ENCODE measurements around the gene CCSER2. TPM values are rescaled to one million over a fixed set of nuclear protein-coding genes. Genes with fewer than 3 reads are reported as not detected.

CCSER2 gene
- total RNA-seq, 1 experiment from 2014 or later: 23.1 TPM

DNA sequence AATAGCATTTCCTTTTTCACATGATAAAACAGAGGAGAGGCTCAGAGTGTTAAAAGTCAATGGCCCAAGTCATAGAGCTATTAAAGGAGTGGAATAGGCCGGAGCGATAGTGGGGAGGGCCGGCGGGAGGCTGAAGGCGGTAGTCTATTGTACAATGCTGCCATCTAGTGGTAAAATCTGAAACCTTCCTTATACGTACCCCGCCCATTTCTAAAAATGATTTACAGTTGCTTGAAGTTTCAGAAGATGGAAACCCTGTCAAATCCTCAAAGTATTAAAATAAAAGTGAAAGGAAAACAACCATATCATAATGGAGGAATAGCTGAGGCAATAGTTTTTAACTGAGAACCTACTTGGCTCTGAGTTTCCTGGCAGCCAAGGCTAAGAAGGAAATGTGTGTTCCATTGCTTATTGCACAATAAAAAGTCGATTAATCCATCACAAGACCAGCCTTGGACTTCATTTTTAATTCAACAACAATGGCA lies 209.1 kb downstream of the CCSER2 start:
- H3K27ac Mint-ChIP-seq (ENCODE audit: unreplicated experiment): no peak overlapping the region
- H3K36me3 ChIP-seq (ENCODE audit: control insufficient read depth, insufficient read depth, low read length): no peaks in the 10 kb centered on the region
- H3K4me1 Mint-ChIP-seq (ENCODE audit: low read depth, unreplicated experiment): peaks cover 6% of the 10 kb centered on the region
- ChIA-PET POLR2A (no interaction called here), CTCF (interaction anchor here (0.6 to 1.6 kb wide), 23 partner anchors 10 to 666 kb away, joined by 3 to 53 read pairs (median 3); partner anchors contain the start of gene CCSER2)
- no peaks in the 10 kb centered on the region for H3K9me3 ChIP-seq
- no peaks in the 10 kb centered on the region for H3K27me3 Mint-ChIP-seq (ENCODE audit: insufficient read depth, unreplicated experiment)
- no peaks in the 10 kb centered on the region for H3K4me1 ChIP-seq
- TF ChIP-seq, protein P1, sequence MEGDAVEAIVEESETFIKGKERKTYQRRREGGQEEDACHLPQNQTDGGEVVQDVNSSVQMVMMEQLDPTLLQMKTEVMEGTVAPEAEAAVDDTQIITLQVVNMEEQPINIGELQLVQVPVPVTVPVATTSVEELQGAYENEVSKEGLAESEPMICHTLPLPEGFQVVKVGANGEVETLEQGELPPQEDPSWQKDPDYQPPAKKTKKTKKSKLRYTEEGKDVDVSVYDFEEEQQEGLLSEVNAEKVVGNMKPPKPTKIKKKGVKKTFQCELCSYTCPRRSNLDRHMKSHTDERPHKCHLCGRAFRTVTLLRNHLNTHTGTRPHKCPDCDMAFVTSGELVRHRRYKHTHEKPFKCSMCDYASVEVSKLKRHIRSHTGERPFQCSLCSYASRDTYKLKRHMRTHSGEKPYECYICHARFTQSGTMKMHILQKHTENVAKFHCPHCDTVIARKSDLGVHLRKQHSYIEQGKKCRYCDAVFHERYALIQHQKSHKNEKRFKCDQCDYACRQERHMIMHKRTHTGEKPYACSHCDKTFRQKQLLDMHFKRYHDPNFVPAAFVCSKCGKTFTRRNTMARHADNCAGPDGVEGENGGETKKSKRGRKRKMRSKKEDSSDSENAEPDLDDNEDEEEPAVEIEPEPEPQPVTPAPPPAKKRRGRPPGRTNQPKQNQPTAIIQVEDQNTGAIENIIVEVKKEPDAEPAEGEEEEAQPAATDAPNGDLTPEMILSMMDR (IDR thresholded peaks at IDR 0.05; ENCODE audit: insufficient read depth in 1 of 2, low read depth in 1 of 2, low read length in 1 of 2, severe bottlenecking in 1 of 2, unreplicated experiment in 1 of 2): peak; percentile 58 to 86
- H3K27me3 ChIP-seq (replicated peaks; ENCODE audit: control insufficient read depth, insufficient read depth, low read length): no peaks in the 10 kb centered on the region
- no peak overlapping the region for H3K4me3 Mint-ChIP-seq (ENCODE audit: unreplicated experiment)
- intact Hi-C loops (cut with micrococcal nuclease; ENCODE audit: unreplicated experiment): loop anchor here (1.0 to 5.0 kb wide), 5 partner anchors 107 to 380 kb away; no protein-coding TSS in a partner anchor
- DNase-seq: peak in 1 of 2 experiments; percentile 67
- H3K9me3 Mint-ChIP-seq (ENCODE audit: unreplicated experiment): no peaks in the 10 kb centered on the region
- no TSS peak for BruUV-seq (replicated peaks)
- H3K36me3 Mint-ChIP-seq (ENCODE audit: insufficient read depth, unreplicated experiment): no peaks in the 10 kb centered on the region
- no peak overlapping the region for H3K4me3 ChIP-seq (ENCODE audit: low read depth, low read length)

DNA sequence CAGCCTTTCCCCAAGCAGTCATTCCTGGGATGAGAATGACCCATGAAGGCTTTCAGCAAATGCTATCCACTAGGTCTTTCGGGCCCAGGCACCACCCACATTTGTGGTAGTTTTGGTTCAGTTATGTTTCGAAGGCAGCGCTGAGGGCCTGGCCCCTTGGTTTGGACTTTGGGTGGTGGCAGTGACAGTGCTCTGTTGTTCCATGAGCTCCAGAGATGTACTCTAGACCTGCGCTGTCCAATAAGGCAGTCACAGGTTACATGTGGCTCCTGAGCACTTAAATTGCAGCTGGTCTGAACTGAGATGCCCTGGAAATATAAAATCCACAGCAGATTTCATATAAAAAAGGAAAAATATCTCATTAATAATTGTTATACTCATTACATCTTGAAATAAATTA lies 209.6 kb downstream of the CCSER2 start:
- Histone ChIP-seq H3K4me3 (ENCODE audit: low read depth, low read length) (no peak overlapping the region), H3K4me1 (no peaks in the 10 kb centered on the region), H3K9me3 (no peaks in the 10 kb centered on the region), H3K36me3 (ENCODE audit: control insufficient read depth, insufficient read depth, low read length) (no peaks in the 10 kb centered on the region), H3K27me3 (replicated peaks; ENCODE audit: control insufficient read depth, insufficient read depth, low read length) (no peaks in the 10 kb centered on the region)
- DNase-seq: no peak
- Mint-ChIP-seq H3K4me3 (ENCODE audit: unreplicated experiment) (no peak overlapping the region), H3K27me3 (ENCODE audit: insufficient read depth, unreplicated experiment) (no peaks in the 10 kb centered on the region), H3K36me3 (ENCODE audit: insufficient read depth, unreplicated experiment) (no peaks in the 10 kb centered on the region), H3K9me3 (ENCODE audit: unreplicated experiment) (no peaks in the 10 kb centered on the region), H3K4me1 (ENCODE audit: low read depth, unreplicated experiment) (peaks cover 6% of the 10 kb centered on the region), H3K27ac (ENCODE audit: unreplicated experiment) (no peak overlapping the region)
- TF ChIP-seq, protein P1 (IDR thresholded peaks at IDR 0.05; ENCODE audit: insufficient read depth in 1 of 2, low read depth in 1 of 2, low read length in 1 of 2, severe bottlenecking in 1 of 2, unreplicated experiment in 1 of 2): no peak
- POLR2A ChIA-PET: no interaction called here
- intact Hi-C loops (cut with micrococcal nuclease; ENCODE audit: unreplicated experiment): loop anchor here (5.0 kb wide), 1 partner anchor 381 kb away; no protein-coding TSS in a partner anchor
- no TSS peak for BruUV-seq (replicated peaks)
- CTCF ChIA-PET: no interaction called here

- no peaks in the 10 kb centered on the region for H3K4me1 ChIP-seq
- POLR2A ChIA-PET: no interaction called here
- no peaks in the 10 kb centered on the region for H3K9me3 Mint-ChIP-seq (ENCODE audit: unreplicated experiment)
- H3K27me3 Mint-ChIP-seq (ENCODE audit: insufficient read depth, unreplicated experiment): no peaks in the 10 kb centered on the region
- H3K9me3 ChIP-seq: no peaks in the 10 kb centered on the region
- DNase-seq: no peak
- no peak overlapping the region for H3K27ac Mint-ChIP-seq (ENCODE audit: unreplicated experiment)
- no peak overlapping the region for H3K4me3 ChIP-seq (ENCODE audit: low read depth, low read length)
- H3K36me3 Mint-ChIP-seq (ENCODE audit: insufficient read depth, unreplicated experiment): no peaks in the 10 kb centered on the region
- intact Hi-C loops (cut with micrococcal nuclease; ENCODE audit: unreplicated experiment): loop anchor here (5.0 kb wide), 1 partner anchor 382 kb away; no protein-coding TSS in a partner anchor
- H3K36me3 ChIP-seq (ENCODE audit: control insufficient read depth, insufficient read depth, low read length): no peaks in the 10 kb centered on the region
- no peak overlapping the region for H3K4me3 Mint-ChIP-seq (ENCODE audit: unreplicated experiment)
- no peaks in the 10 kb centered on the region for H3K27me3 ChIP-seq (replicated peaks; ENCODE audit: control insufficient read depth, insufficient read depth, low read length)
- TF ChIP-seq, protein P1 (IDR thresholded peaks at IDR 0.05; ENCODE audit: insufficient read depth in 1 of 2, low read depth in 1 of 2, low read length in 1 of 2, severe bottlenecking in 1 of 2, unreplicated experiment in 1 of 2): no peak
- BruUV-seq (replicated peaks): no TSS peak
- CTCF ChIA-PET: interaction anchor here (0.7 kb wide), 2 partner anchors 211 to 245 kb away, joined by 3 read pairs; no protein-coding TSS in a partner anchor
- peaks cover 10% of the 10 kb centered on the region for H3K4me1 Mint-ChIP-seq (ENCODE audit: low read depth, unreplicated experiment)
Observed at GRCh38 chr10:84539216-84539615, 210.8 kb downstream of the CCSER2 start.
